OCI-LY7 (cell line): Measurements from ENCODE around the gene ACAP1.

Source experiments
- EZH2phosphoT487 ChIP-seq: fragments of 200-600 bp; sonication (generic); IDR thresholded peaks from 2 replicates; pipeline ENCODE4 v1.6.1; 2018; ENCODE audit warnings: low read depth, borderline replicate concordance, mild to moderate bottlenecking, mixed run types, antibody characterized with exemption, low read length, moderate library complexity, mixed read lengths
- TF ChIP-seq, protein P1 (sequence below): fragments of 200-600 bp; sonication (generic); conservative IDR thresholded peaks from 2 replicates; pipeline ENCODE4 v1.5.1; 2014; ENCODE audit warnings: mild to moderate bottlenecking, antibody characterized with exemption, low read length, moderate library complexity, mixed read lengths

DNA sequence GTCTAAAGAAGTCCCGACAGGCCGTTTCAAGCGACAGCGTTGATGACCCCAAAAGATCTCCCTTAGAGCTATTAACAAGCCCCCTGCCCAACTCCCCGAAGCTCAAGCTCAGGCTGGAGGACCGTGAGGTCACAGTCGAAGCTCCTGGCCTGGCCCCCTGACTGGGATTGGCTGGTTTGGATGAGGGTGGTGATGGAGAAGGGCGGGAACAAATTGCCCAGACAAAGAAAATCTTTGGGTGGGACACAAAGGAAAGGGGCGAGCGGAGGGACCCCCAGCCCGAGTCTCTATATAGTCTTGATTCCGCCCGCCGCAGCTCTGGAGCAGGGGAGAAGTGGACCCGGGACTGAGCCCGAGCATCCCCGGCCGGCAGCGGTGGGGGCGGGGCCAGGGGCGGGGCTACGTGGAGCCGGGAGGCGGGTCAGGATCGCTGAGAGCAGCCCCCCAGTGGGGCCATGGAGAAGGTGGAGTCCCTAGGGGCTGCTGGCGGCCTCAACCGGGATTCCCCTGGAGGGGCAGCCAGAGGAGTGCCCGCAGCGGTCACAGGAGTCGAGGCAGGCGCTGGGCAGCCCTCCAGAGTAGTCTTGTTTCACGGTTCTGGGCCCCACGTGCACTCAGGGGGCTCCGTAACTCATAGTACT is 6.2 kb upstream of the ACAP1 start:
- TF ChIP-seq EZH2phosphoT487, result no peak
- TF ChIP-seq, protein P1, sequence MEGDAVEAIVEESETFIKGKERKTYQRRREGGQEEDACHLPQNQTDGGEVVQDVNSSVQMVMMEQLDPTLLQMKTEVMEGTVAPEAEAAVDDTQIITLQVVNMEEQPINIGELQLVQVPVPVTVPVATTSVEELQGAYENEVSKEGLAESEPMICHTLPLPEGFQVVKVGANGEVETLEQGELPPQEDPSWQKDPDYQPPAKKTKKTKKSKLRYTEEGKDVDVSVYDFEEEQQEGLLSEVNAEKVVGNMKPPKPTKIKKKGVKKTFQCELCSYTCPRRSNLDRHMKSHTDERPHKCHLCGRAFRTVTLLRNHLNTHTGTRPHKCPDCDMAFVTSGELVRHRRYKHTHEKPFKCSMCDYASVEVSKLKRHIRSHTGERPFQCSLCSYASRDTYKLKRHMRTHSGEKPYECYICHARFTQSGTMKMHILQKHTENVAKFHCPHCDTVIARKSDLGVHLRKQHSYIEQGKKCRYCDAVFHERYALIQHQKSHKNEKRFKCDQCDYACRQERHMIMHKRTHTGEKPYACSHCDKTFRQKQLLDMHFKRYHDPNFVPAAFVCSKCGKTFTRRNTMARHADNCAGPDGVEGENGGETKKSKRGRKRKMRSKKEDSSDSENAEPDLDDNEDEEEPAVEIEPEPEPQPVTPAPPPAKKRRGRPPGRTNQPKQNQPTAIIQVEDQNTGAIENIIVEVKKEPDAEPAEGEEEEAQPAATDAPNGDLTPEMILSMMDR, result no peak
